Vagina (tissue), 2 donors: ENCODE measurements around the gene ELMOD3.

ENCODE experiments used
- POLR2A ChIP-seq, 2 donors: fragments of 450-650 bp; IDR thresholded peaks; one replicate each; pipeline ENCODE4 v1.6.1; 2017; ENCODE audit warnings: antibody characterized with exemption in 2 of 2, mild to moderate bottlenecking in 2 of 2, moderate library complexity in 2 of 2
- POLR2AphosphoS5 ChIP-seq, 2 donors: sonication (generic); formaldehyde crosslinking; IDR thresholded peaks; one replicate each; pipeline ENCODE4 v1.9.0; 2017; ENCODE audit warnings: antibody characterized with exemption in 2 of 2, mild to moderate bottlenecking in 2 of 2, low read depth in 1 of 2; ENCODE audit not compliant: insufficient read depth in 1 of 2
- TF ChIP-seq, protein P1 (sequence below), 3 experiments: fragments of 450-650 bp in 2 of 3; fragments of 200-600 bp in 1 of 3; sonication (generic) in 1 of 3; IDR thresholded peaks; one replicate each; pipeline ENCODE4 v1.5.1; 2017 to 2019; ENCODE audit warnings: antibody characterized with exemption in 3 of 3, mild to moderate bottlenecking in 2 of 3, moderate library complexity in 2 of 3

DNA sequence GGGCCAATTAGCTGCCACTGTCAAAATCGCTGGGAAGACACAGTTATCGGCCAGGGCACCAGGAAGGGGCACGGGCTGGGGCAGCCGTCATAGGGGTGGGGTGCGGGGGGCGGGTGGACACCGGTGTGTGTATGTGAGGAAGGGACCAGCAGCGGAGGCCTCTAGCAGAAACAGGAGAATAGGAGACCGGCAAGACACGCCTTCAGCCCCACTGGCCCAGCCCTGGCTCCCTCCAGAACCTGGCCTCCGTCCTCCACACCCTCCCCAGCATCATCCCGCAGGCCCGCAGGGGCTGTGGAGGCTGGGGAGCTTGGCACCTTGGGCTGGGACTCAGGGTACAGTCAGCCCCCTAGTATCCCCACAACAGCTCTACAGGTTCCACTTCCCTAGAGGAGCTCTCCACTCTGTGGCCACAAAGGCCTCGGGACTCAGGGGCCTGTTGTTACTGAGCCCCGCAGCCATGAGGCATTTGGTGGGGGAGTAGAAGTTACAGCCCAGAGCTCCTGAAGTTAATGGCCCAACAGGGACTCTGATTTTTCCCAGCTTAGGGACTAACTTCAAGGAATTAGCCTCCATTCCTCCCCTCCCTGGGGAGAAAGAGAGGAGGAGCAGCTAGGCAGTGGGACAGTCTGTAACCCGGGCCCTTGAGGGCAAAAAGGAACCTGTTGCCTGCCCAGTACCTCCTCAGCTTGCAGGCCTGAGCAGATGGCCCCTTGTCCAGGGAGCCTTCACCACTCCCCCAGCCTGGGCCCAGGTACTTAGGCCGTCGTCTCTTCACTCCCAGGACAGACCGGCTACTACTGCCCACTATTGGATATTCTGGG lies 83.8 kb downstream of the ELMOD3 start:
- TF ChIP-seq, protein P1, sequence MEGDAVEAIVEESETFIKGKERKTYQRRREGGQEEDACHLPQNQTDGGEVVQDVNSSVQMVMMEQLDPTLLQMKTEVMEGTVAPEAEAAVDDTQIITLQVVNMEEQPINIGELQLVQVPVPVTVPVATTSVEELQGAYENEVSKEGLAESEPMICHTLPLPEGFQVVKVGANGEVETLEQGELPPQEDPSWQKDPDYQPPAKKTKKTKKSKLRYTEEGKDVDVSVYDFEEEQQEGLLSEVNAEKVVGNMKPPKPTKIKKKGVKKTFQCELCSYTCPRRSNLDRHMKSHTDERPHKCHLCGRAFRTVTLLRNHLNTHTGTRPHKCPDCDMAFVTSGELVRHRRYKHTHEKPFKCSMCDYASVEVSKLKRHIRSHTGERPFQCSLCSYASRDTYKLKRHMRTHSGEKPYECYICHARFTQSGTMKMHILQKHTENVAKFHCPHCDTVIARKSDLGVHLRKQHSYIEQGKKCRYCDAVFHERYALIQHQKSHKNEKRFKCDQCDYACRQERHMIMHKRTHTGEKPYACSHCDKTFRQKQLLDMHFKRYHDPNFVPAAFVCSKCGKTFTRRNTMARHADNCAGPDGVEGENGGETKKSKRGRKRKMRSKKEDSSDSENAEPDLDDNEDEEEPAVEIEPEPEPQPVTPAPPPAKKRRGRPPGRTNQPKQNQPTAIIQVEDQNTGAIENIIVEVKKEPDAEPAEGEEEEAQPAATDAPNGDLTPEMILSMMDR (IDR thresholded peaks at IDR 0.05): no peak
- TF ChIP-seq POLR2AphosphoS5 (IDR thresholded peaks at IDR 0.05; ENCODE audit: insufficient read depth in 1 of 2, low read depth in 1 of 2): no peak
- no peak for TF ChIP-seq POLR2A (IDR thresholded peaks at IDR 0.05)
